ENCODE results near the gene HNRNPK.

GRCh38 chr9:84027201-84027600 lies 47.2 kb upstream of the HNRNPK start:
- no peak for TF ChIP-seq POLR2A (IDR thresholded peaks at IDR 0.05)
- TF ChIP-seq CTCF (IDR thresholded peaks at IDR 0.05), result no peak
- no peak for TF ChIP-seq POLR2AphosphoS5 (IDR thresholded peaks at IDR 0.05)
